Measurements from ENCODE around the gene GABPB2.

DNA sequence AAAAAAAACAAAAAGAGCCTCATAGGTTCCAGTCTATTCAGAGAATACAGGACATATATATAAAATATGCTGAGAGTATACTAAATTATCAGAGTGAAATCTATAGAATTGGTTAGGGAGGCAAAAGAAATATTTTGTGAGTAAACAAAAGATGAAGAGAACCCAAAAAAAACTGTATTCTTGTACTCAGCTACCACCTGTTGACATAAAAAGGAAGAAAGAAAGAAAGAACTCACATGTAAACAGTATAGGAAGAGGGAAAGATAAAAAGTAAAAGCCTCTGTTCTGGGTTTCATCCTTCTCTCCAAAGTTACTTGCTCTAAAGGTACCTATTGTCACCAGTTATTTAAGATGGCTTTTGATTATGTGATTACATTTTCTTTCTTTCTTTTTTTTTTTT is 44.1 kb upstream of the GABPB2 start:
- TF ChIP-seq, protein P1, sequence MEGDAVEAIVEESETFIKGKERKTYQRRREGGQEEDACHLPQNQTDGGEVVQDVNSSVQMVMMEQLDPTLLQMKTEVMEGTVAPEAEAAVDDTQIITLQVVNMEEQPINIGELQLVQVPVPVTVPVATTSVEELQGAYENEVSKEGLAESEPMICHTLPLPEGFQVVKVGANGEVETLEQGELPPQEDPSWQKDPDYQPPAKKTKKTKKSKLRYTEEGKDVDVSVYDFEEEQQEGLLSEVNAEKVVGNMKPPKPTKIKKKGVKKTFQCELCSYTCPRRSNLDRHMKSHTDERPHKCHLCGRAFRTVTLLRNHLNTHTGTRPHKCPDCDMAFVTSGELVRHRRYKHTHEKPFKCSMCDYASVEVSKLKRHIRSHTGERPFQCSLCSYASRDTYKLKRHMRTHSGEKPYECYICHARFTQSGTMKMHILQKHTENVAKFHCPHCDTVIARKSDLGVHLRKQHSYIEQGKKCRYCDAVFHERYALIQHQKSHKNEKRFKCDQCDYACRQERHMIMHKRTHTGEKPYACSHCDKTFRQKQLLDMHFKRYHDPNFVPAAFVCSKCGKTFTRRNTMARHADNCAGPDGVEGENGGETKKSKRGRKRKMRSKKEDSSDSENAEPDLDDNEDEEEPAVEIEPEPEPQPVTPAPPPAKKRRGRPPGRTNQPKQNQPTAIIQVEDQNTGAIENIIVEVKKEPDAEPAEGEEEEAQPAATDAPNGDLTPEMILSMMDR (IDR thresholded peaks at IDR 0.05; ENCODE audit: low read depth, low read length): no peak
- TF ChIP-seq MYC (IDR thresholded peaks at IDR 0.05; ENCODE audit: low read depth, low read length) (no peak), POLR2A (IDR thresholded peaks at IDR 0.05; ENCODE audit: extremely low read depth, insufficient read length) (no peak)

Measured in NB4 (cell line).